ENCODE results near the gene SIKE1. TPM values are rescaled to one million over a fixed set of nuclear protein-coding genes. Genes with fewer than 3 reads are reported as not detected.
"Not testable (repeated sequence)": the region's sequence is repeated elsewhere in the genome, so short reads cannot be mapped to it uniquely, and the experiment has no call there.

SIKE1 gene
- polyA plus RNA-seq, 3 donors: 50.0 to 65.6 (median 51.3) TPM

GRCh38 chr1:114757455-114758255 is 22.8 kb downstream of the SIKE1 start, which contains the start of gene CSDE1:
TSS of gene CSDE1 (minus strand) at chr1:114757984. CDS start at chr1:114739890, 18,094 bp downstream.
- peak; percentile 98 for DNase-seq

- DNase-seq: no peak
Measured at GRCh38 chr1:114756949-114757454, 23.5 kb downstream of the SIKE1 start.

DNA sequence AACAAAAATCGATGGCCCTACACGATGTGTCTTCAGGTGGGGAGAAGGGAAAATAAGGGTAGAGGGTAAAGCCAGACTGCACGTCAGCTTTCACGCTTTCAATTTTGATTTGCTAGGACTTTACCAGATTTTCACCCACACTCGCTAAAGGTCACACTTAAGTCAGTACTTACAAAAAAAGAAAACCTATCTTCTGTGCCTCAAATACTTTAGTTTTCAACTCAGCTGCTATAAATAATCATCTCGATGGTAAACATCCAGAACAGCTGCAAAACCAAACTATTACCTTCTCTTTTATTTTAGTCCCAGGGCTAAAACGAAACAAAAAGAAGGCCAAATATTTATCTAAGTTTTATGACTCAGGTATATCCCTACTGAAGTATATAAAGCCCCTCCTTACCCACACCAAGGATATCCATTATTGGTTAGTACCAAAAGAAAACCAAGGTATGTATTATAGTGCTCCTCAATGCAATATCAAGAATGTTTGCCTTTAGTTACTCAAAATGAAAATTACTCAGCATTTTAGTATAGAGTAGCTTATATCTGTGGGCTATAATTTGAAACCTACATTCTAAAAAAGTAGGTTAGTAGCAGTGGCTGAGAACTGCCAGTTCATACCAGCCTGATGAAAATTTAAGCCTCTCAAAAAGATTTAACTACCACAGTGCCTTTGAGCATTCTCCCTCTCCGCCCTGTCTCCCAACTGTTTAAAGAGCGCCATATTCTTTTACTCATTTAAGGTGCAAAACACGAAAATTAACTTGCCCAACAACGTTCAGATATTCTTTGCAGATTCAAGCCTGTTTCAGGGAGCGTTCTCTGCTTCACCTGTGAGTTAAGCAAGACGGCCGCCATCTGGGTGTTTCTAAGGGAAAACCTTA is 24.2 kb downstream of the SIKE1 start:
- no peak for DNase-seq

DNA sequence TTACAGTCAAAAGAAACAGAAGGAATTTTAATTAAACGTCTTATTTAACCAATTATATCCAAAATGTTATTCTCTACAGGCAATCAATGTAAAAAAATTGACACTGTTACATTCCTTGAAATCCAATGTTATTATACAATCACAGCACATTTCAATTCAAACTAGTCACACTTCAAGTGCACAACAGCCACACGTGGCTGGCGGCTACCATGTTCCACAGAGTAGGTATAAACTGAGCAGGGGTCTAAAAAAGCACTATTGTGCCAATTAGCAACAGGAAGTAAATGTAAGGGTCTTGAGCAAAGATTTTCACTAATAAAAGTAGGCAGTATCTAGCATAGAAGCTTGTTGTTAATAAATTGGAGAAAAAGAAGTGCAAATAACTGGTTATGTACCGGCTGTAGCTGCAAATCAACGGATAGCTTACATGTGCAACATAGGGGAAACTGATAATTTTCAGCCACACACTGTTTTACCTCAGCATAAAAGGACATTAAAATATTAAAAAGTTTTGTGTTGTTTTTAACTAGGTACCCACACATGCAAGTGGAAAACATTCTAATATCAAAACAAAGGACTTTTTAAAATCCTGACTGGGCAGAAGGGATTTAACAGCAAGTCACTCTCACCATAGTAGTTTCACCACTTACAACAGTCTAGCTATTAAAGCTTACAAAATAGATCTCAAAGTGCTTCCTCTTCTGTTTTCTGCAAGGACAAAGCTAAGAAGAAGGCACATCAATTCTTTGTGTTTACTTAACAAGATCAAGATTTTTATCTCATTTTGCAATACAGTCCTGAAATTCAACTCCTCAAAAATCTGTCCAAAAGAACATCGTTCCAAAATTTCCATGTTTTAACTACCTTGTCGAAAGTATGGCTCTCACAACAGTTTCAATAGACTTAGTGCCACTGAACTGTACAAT is 25.2 kb downstream of the SIKE1 start:
- DNase-seq: no peak

- not testable (repeated sequence) for DNase-seq
Measured at GRCh38 chr1:114753702-114754101, 26.8 kb downstream of the SIKE1 start.

GRCh38 chr1:114753143-114753542 is 27.3 kb downstream of the SIKE1 start:
- DNase-seq: no peak

DNA sequence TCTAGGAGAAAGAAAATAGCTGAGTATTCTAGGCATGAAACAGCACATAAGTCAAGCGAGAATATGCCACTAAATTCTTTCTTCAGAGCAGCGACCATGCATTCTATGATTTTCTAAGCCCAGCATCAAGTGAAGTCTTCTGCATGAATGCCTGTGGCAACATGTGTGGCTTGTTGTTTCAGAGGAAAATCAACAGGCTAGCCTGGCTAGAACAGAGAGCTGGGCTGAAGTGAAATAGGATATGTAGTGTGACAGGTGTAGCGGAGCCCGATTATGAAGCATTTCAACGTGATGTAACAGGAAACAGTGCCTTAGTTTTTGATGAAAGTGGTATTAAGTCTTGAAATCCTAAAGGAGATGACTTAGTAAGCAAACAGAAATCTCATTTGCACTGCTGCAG is 29.7 kb downstream of the SIKE1 start:
- DNase-seq: peak; percentile 12

DNA sequence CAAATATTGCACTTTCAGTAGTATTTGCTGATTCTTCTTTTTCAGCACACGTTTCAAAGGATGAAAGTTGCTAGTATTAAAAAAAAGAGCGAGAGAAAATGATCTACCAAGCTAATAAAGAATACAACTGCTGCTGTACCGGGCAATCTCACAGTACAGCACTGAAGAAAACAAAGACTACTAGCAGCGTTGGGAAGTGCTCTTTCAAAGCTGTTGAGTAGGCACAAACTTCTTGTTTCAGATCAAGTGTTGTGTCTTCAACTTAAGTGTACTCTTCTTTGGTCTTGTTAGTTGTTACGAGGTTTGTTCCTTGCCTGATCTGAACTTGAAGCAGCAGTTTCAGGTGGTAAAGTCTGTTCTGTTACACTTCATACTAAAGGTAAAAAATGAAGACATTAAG is 30.6 kb downstream of the SIKE1 start:
- no peak for DNase-seq

- DNase-seq: no peak
Measured at GRCh38 chr1:114746450-114747121, 33.9 kb downstream of the SIKE1 start.

GRCh38 chr1:114745291-114745690 is 35.2 kb downstream of the SIKE1 start:
- no peak for DNase-seq

GRCh38 chr1:114741963-114742746 is 38.3 kb downstream of the SIKE1 start:
- no peak for DNase-seq

GRCh38 chr1:114740331-114740730 is 40.2 kb downstream of the SIKE1 start:
- no peak for DNase-seq

- DNase-seq: no peak
Measured at GRCh38 chr1:114737314-114737849, 43.1 kb downstream of the SIKE1 start.

DNA sequence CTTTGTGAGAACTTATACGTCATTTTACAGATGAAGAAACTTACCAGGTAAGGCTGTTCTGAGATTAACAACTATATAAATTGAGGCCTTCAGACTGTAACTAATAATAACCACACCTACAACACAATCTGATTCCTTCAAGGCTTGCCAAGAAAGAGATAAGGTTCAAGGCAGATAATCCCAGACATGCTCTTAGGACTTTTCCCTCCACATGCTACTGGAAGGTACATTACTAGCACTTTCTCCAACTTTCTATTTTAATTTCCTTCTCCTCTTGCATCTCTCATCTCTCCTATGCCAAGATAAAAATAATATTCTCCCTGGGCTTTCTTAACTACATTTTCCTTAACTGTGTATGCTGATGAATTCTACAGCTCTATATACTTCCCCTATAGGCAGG is 45.0 kb downstream of the SIKE1 start:
- DNase-seq: no peak

DNA sequence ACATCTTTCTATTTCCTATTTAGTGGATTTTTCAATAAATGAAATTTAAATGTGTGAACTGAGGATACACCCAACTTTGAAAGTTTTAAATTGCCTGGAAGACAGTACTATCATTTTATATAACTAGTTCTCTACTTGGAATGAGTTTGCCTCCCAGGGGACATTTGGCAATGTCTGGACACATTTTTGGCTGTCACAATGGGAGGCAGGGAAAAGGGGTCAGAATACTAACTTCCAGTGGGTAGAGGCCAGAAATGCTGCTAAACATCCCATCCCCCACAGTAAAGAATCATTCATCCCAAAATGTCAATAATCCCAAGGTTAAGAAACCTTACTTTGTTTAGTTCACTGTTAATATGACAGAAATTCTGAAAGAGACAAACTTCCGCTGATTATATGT is 50.7 kb downstream of the SIKE1 start:
- no peak for DNase-seq

- no peak for DNase-seq
Measured at GRCh38 chr1:114728553-114728952, 51.9 kb downstream of the SIKE1 start.

DNA sequence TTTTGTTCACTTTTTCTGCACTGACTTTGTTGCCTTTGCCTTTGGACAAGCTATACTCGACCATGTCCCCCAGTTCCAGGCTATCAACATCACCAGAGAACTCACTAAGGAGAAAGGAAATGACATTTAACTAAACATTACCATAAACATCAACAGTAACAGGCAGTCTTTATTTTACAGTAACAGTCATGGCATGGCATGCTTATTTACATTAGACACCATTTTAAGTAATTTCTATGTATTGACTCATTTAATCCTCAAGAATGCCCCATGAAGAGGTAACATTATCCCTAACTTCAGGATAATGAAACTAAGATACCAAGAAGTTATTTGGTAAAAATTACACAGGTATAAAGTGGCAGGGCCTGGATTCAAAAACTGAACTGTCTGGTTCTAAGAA is 55.3 kb downstream of the SIKE1 start:
- no peak for DNase-seq

- DNase-seq: no peak
Measured at GRCh38 chr1:114723915-114724314, 56.6 kb downstream of the SIKE1 start.

- no peak for DNase-seq
Measured at GRCh38 chr1:114723457-114723856, 57.0 kb downstream of the SIKE1 start.

DNA sequence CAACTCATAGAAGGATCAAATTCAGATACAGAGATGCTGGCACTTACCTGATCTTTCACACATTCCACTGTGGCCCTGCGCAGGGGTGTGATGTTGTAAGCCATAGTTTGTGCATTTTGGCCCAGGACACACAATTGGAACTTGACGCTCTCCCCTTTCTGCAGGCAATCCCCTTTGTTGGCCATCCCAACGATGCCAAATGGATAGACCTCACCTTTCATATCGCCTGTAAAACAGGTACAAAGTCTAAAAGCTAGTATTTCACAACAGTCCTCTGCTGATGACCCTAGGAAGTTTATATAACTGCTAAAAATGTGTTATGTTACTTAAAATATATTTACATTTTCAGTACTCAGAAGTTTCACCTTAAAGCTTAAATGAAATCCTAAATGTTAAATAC is 60.0 kb downstream of the SIKE1 start:
- no peak for DNase-seq

Measured in renal pelvis (tissue), 4 donors.